GM12872 (cell line): Measurements from ENCODE around the gene PIGU.

Experiments
- CTCF ChIP-seq: IDR thresholded peaks from 3 replicates; pipeline ENCODE4 v1.5.1; 2011; ENCODE audit warnings: low read depth, mild to moderate bottlenecking, low read length, moderate library complexity; ENCODE audit not compliant: insufficient read depth

Gene PIGU

GRCh38 chr20:34566978-34567891, 109.7 kb downstream of the PIGU start:
- no peak for TF ChIP-seq CTCF

DNA sequence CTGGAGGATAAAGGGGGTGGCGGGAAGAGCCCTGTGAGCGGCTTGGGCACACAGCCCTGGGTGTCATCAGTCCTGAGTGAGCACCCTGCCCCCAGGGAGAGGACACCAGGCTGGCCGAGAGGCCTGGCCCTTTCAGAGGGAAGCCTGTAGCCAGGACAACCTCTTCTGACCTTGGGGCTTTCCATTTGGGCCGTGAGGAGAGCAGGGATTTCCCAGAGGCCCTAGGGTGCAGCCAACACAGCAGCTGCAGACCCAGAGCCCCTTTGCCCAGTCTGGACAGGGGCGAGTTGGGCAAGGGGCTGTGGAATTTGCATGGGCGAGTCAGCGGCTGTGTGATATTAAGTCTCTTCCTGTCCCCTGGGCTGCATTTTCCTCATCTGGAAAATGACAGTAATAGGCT, 112.1 kb downstream of the PIGU start:
- TF ChIP-seq CTCF: no peak

- peak; percentile 62 for TF ChIP-seq CTCF
Observed at GRCh38 chr20:34562641-34563040, 114.3 kb downstream of the PIGU start.

DNA sequence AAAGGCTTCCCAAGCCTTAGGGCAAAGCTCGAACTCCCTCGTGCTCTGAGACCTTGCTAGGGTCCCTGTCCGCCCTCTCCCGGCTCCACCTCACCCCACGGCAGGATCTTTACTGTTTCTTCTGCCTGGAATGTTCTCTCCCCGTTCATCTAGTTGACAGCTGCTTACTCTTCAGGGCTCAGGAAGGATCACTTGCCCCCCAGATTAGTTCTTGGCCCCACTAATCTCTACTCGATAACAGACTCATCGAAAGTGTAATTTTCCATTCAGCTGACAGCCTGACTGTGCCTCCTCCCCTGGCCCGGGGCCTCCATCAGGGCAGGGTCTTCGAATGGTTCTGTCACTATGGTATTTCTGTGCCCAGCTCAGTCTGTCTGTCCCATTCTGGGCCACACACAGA, 115.2 kb downstream of the PIGU start:
- no peak for TF ChIP-seq CTCF

GRCh38 chr20:34560614-34561013, 116.3 kb downstream of the PIGU start:
- TF ChIP-seq CTCF: no peak

- no peak for TF ChIP-seq CTCF
Observed at GRCh38 chr20:34560141-34560523, 116.8 kb downstream of the PIGU start.

- no peak for TF ChIP-seq CTCF
Observed at GRCh38 chr20:34559311-34560140, 117.4 kb downstream of the PIGU start.
